Heart left ventricle (tissue), 16 donors: Measurements from ENCODE around the gene CACNA2D3. TPM values are rescaled to one million over a fixed set of nuclear protein-coding genes. Genes with fewer than 3 reads are reported as not detected.

Experiments used
- ATAC-seq, 4 donors: fragments of 200-7000 bp; cut with Tn5 transposase; one replicate each; pipeline ENCODE4 v1.9.1; 2020 to 2022; ENCODE audit warnings: moderate library complexity in 4 of 4, mild to moderate bottlenecking in 3 of 4, moderate number of reproducible peaks in 1 of 4
- DNase-seq, 5 donors: peaks; one replicate each; pipeline ENCODE4 v3.0.0-alpha.2; 2020
- H3K27ac ChIP-seq, 12 donors: fragments of 200-600 bp; sonication (generic) in 4 of 12; one replicate each; pipeline versions ENCODE4 v1.5.0 to v1.8.0; 2016 to 2022; ENCODE audit warnings: mild to moderate bottlenecking in 2 of 12
- H3K27me3 ChIP-seq, 9 donors: fragments of 200-600 bp; sonication (generic) in 2 of 9; one replicate each; pipeline versions ENCODE4 v1.5.1 to v1.8.0; 2016 to 2022; ENCODE audit warnings: mild to moderate bottlenecking in 3 of 9
- H3K36me3 ChIP-seq, 9 donors: fragments of 200-600 bp; sonication (generic) in 2 of 9; one replicate each; pipeline versions ENCODE4 v1.5.0 to v1.8.0; 2018 to 2022; ENCODE audit warnings: mild to moderate bottlenecking in 2 of 9
- H3K4me1 ChIP-seq, 12 donors: fragments of 200-600 bp; sonication (generic) in 4 of 12; one replicate each; pipeline versions ENCODE4 v1.5.0 to v1.8.0; 2016 to 2022; ENCODE audit warnings: mild to moderate bottlenecking in 3 of 12
- H3K4me3 ChIP-seq, 12 donors: fragments of 200-600 bp; sonication (generic) in 4 of 12; one replicate each; pipeline versions ENCODE4 v1.5.0 to v1.8.0; 2017 to 2022; ENCODE audit warnings: mild to moderate bottlenecking in 9 of 12, moderate library complexity in 4 of 12
- H3K9me3 ChIP-seq, 12 donors: fragments of 200-600 bp; sonication (generic) in 4 of 12; one replicate each; pipeline versions ENCODE4 v1.5.0 to v1.8.0; 2016 to 2022; ENCODE audit warnings: mild to moderate bottlenecking in 1 of 12
- POLR2A ChIP-seq, 2 donors: fragments of 450-650 bp; IDR thresholded peaks; one replicate each; pipeline ENCODE4 v1.6.1; 2017; ENCODE audit warnings: antibody characterized with exemption in 2 of 2, mild to moderate bottlenecking in 2 of 2, moderate library complexity in 2 of 2
- WGBS, 4 donors: extraction: QIAGEN DNeasy Blood & Tissue Kit in 2 of 4; methylation state at CpG; one replicate each; pipeline versions ENCODE4 v1.1.5 to v1.1.7; 2013 to 2018; 5-methylcytosine and 5-hydroxymethylcytosine counted together
- intact Hi-C, 10 donors: fragments of 100-400 bp; cut with DNase I; formaldehyde crosslinking; loops; one replicate each; pipeline versions ENCODE4 v1.11.1 to v1.14.2; 2022
- polyA plus RNA-seq, 2 donors: library from polyadenylated mRNA; stranded (reverse); fragments of 200-250 nt; gene quantifications; one replicate each; pipeline ENCODE4 v1.2.3, GENCODE V29; 2013
- total RNA-seq, 9 donors: library from RNA; depleted of rRNA in 2 of 9; stranded (reverse); fragments of >200 nt in 2 of 9; fragmentation: NEBNext Ultra II Directional in 3 of 9; extraction: Animal tissue kit (Norgen Biotek cat#: 25700) in 3 of 9; gene quantifications; one replicate each; pipeline versions ENCODE4 v1.1.0 to v1.2.4, GENCODE V29; 2016 to 2023
- TF ChIP-seq, protein P1 (sequence below), 12 donors: fragments of 200-600 bp; sonication (generic) in 4 of 12; IDR thresholded peaks; one replicate each; pipeline versions ENCODE4 v1.5.0 to v1.8.0; 2018 to 2022; ENCODE audit warnings: antibody characterized with exemption in 12 of 12, mild to moderate bottlenecking in 5 of 12
- donor health status: ischemic (EF 13 %, LVEDD 7.1; RV severe dilation, severe dysfunction).
- donor health status: healthy with polysubstance abuse.
- donor health status: DM: no; HTN: yes; CAD: no.
- donor health status: DM: no; HTN: no; CAD: no.
- donor health status: ischemic (EF 25% LVEDD 6.9; RV normal size, moderate dysfunction).
- donor health status: ischemic (EF 25% LVEDD 5.7; RV mildly dilated, moderate dysfunction).
- donor health status: healthy.
- donor health status: DM: yes; HTN: yes; CAD: no.
- donor health status: ischemic (EF 35%, LVEDD 5.7; RV mildly dilated, moderate dysfunction).
- donor health status: nonischemic (EF 11% LVEDD 7.7; RV severe dilation, severe dysfunction).
- donor health status: DM: yes; HTN: yes; CAD: no.
- donor health status: PGD.
- donor health status: ischemic (EF 29% LVEDD 5.4; RV normal size, mild dysfunction).
- donor health status: nonischemic (EF 23%, LVEDD 6.1; RV moderate dilation, normal function).

The CACNA2D3 gene
- total and polyA plus RNA-seq, 11 donors = 0.17 to 25.1 (median 12.8) TPM

- WGBS, 4 donors = 89 to 96% (median 91%) methylated on average over 2 of the region's 2 CpGs
- no peaks in the 10 kb centered on the region for H3K27me3 ChIP-seq
- no peaks in the 10 kb centered on the region for H3K4me1 ChIP-seq
- peaks cover 0 to 20% (median 8%) of the 10 kb centered on the region in 12 donors for H3K9me3 ChIP-seq
- intact Hi-C loops = no loop called here
- H3K27ac ChIP-seq = no peak overlapping the region
- DNase-seq = no peak
- no peak overlapping the region for H3K4me3 ChIP-seq
- ATAC-seq = no peak
- no peaks in the 10 kb centered on the region for H3K36me3 ChIP-seq
- TF ChIP-seq, protein P1, sequence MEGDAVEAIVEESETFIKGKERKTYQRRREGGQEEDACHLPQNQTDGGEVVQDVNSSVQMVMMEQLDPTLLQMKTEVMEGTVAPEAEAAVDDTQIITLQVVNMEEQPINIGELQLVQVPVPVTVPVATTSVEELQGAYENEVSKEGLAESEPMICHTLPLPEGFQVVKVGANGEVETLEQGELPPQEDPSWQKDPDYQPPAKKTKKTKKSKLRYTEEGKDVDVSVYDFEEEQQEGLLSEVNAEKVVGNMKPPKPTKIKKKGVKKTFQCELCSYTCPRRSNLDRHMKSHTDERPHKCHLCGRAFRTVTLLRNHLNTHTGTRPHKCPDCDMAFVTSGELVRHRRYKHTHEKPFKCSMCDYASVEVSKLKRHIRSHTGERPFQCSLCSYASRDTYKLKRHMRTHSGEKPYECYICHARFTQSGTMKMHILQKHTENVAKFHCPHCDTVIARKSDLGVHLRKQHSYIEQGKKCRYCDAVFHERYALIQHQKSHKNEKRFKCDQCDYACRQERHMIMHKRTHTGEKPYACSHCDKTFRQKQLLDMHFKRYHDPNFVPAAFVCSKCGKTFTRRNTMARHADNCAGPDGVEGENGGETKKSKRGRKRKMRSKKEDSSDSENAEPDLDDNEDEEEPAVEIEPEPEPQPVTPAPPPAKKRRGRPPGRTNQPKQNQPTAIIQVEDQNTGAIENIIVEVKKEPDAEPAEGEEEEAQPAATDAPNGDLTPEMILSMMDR (IDR thresholded peaks at IDR 0.05) = no peak
- TF ChIP-seq POLR2A (IDR thresholded peaks at IDR 0.05) = no peak
Measured at GRCh38 chr3:54831112-54831511, 708.8 kb downstream of the CACNA2D3 start.

GRCh38 chr3:54832876-54833275 is 710.5 kb downstream of the CACNA2D3 start:
- 45 to 82% (median 64%) methylated on average over 1 of the region's 1 CpG for WGBS, 4 donors

GRCh38 chr3:54835701-54836100 is 713.3 kb downstream of the CACNA2D3 start:
- DNase-seq (no peak), ATAC-seq (no peak)
- intact Hi-C loops = no loop called here
- H3K27ac ChIP-seq = no peak overlapping the region
- WGBS, 4 donors = 67 to 84% (median 72%) methylated on average over 3 of the region's 3 CpGs
- no peaks in the 10 kb centered on the region for H3K27me3 ChIP-seq
- H3K9me3 ChIP-seq = peaks cover 0 to 6% (median 1%) of the 10 kb centered on the region in 12 donors
- no peak overlapping the region for H3K4me3 ChIP-seq
- TF ChIP-seq, protein P1 (IDR thresholded peaks at IDR 0.05) = no peak
- TF ChIP-seq POLR2A (IDR thresholded peaks at IDR 0.05) = no peak
- H3K36me3 ChIP-seq = no peaks in the 10 kb centered on the region
- H3K4me1 ChIP-seq = no peaks in the 10 kb centered on the region

More at GRCh38 chr3:54832876-54833275, 710.5 kb downstream of the CACNA2D3 start:
- TF ChIP-seq POLR2A (IDR thresholded peaks at IDR 0.05) = no peak
- TF ChIP-seq, protein P1 (IDR thresholded peaks at IDR 0.05) = no peak
- Histone ChIP-seq H3K4me3 (no peak overlapping the region), H3K9me3 (peaks cover 0 to 20% (median 8%) of the 10 kb centered on the region in 12 donors), H3K27ac (no peak overlapping the region), H3K27me3 (no peaks in the 10 kb centered on the region), H3K36me3 (no peaks in the 10 kb centered on the region), H3K4me1 (no peaks in the 10 kb centered on the region)
- no peak for ATAC-seq
- DNase-seq = no peak
- intact Hi-C loops = no loop called here

DNA sequence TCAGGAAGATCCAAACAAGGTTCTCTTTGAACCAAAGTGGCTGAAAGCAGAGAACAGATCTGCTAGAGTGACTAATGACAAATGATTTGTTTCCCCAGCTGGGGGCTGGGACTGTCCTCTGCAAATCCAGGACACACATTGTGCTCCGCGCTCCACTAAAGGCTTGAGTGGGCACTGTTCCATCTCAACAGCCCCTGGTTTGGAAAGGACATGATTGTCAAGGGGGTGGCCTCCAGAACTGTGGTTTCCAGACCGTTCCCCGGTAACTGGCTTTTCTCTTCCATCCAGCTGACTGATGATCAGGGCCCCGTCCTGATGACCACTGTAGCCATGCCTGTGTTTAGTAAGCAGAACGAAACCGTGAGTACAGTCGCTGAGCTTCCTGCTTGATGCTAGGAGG is 714.5 kb downstream of the CACNA2D3 start:
- ATAC-seq = no peak
- Histone ChIP-seq H3K36me3 (no peaks in the 10 kb centered on the region), H3K4me1 (no peaks in the 10 kb centered on the region), H3K27me3 (no peaks in the 10 kb centered on the region), H3K27ac (no peak overlapping the region), H3K9me3 (no peaks in the 10 kb centered on the region), H3K4me3 (no peak overlapping the region)
- intact Hi-C loops = no loop called here
- 65 to 75% (median 67%) methylated on average over 4 to 8 of the region's 8 CpGs for WGBS, 4 donors
- DNase-seq = no peak
- TF ChIP-seq, protein P1 (IDR thresholded peaks at IDR 0.05) = no peak
- no peak for TF ChIP-seq POLR2A (IDR thresholded peaks at IDR 0.05)
